IPS-11a (cell line): ENCODE results near the gene DAPK1.

Experiments used
- H3K4me3 ChIP-seq: one replicate; pipeline ENCODE4 v1.5.1; 2013; ENCODE audit warnings: low read depth, low read length, control low read depth

Gene DAPK1

GRCh38 chr9:87681271-87682061, 183.8 kb downstream of the DAPK1 start:
- H3K4me3 ChIP-seq: no peak overlapping the region

GRCh38 chr9:87682085-87682484, 184.4 kb downstream of the DAPK1 start:
- no peak overlapping the region for H3K4me3 ChIP-seq

- no peak overlapping the region for H3K4me3 ChIP-seq
Measured at GRCh38 chr9:87682618-87683017, 185.0 kb downstream of the DAPK1 start.

- H3K4me3 ChIP-seq: no peak overlapping the region
Measured at GRCh38 chr9:87683751-87684626, 186.3 kb downstream of the DAPK1 start.

- no peak overlapping the region for H3K4me3 ChIP-seq
Measured at GRCh38 chr9:87684627-87685219, 187.1 kb downstream of the DAPK1 start.

- no peak overlapping the region for H3K4me3 ChIP-seq
Measured at GRCh38 chr9:87685441-87685840, 187.8 kb downstream of the DAPK1 start.

GRCh38 chr9:87685871-87686519, 188.3 kb downstream of the DAPK1 start:
- no peak overlapping the region for H3K4me3 ChIP-seq

GRCh38 chr9:87686520-87687090, 188.9 kb downstream of the DAPK1 start:
- H3K4me3 ChIP-seq: no peak overlapping the region

GRCh38 chr9:87687207-87687606, 189.5 kb downstream of the DAPK1 start:
- no peak overlapping the region for H3K4me3 ChIP-seq

- H3K4me3 ChIP-seq: no peak overlapping the region
Measured at GRCh38 chr9:87694236-87694755, 196.6 kb downstream of the DAPK1 start.

GRCh38 chr9:87695523-87695922, 197.9 kb downstream of the DAPK1 start:
- H3K4me3 ChIP-seq: no peak overlapping the region

- H3K4me3 ChIP-seq: no peak overlapping the region
Measured at GRCh38 chr9:87696641-87697040, 199.0 kb downstream of the DAPK1 start.

GRCh38 chr9:87698069-87698809, 200.6 kb downstream of the DAPK1 start:
- no peak overlapping the region for H3K4me3 ChIP-seq

- no peak overlapping the region for H3K4me3 ChIP-seq
Measured at GRCh38 chr9:87699835-87700234, 202.2 kb downstream of the DAPK1 start.

- no peak overlapping the region for H3K4me3 ChIP-seq
Measured at GRCh38 chr9:87701491-87701890, 203.8 kb downstream of the DAPK1 start.

GRCh38 chr9:87701931-87702421, 204.3 kb downstream of the DAPK1 start:
- no peak overlapping the region for H3K4me3 ChIP-seq

GRCh38 chr9:87702921-87703320, 205.3 kb downstream of the DAPK1 start:
- no peak overlapping the region for H3K4me3 ChIP-seq

- no peak overlapping the region for H3K4me3 ChIP-seq
Measured at GRCh38 chr9:87703636-87704276, 206.1 kb downstream of the DAPK1 start.

- H3K4me3 ChIP-seq: no peak overlapping the region
Measured at GRCh38 chr9:87704342-87704741, 206.7 kb downstream of the DAPK1 start.
